Activated T-helper 1 cell treated with anti-CD3 and anti-CD28 coated beads, Interleukin-2, amount 50 U/mL, for 16 hours (primary cell): ENCODE data around the gene STARD6.
A peak's percentile ranks its signal among the peaks of the same experiment; 100 is the strongest.
"Not testable (repeated sequence)": the region's sequence is repeated elsewhere in the genome, so short reads cannot be mapped to it uniquely, and the experiment has no call there.

Experiments
- DNase-seq, 2 donors: peaks; one replicate each; pipeline ENCODE4 v3.0.0-alpha.2; 2020; ENCODE audit warnings: low read depth in 1 of 2, low spot score in 1 of 2

The STARD6 gene

GRCh38 chr18:54351186-54351585 is 6.5 kb downstream of the STARD6 start:
- no peak for DNase-seq

DNA sequence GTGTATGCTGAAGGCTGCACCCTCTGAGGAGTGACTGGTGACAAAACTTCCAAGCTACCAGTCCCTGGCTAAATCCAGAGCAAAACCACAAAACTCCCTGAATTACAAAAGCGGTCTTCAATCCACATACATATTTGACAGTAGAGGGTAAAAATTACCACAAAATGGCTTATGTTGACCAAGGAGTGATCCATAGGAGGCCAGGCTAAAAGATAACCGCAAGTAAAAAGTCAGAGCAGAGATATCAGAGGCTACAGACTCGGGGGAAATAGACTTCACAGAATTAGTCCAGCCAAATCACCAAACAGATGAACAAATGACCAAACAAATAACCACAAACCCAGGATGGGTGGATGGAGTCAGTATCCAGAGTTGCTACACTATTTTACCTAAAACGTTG is 19.4 kb downstream of the STARD6 start:
- no peak for DNase-seq

DNA sequence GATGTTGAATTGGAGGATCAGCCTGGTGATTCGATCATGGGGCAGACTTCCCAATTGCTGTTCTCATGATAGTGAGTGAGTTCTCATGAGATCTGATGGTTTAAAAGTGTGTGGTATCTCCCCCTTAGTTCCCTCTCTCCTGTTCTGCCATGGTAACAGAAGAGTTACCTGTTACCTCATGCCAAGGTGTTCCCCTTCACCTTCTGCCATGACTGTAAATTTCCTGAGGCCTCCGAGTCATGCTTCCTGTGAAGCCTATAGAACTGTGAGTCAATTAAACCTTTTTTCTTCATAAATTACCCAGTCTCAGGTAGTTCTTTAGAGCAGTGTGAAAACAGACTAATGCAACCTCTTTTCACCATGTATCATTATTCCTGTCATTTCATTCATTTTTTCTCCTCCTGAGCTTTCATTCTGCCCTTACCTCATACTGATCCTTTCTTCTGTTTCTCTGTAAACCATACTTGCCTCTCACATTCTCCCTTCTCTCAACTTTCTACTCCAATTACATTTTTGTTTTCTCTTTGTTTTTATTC is 22.0 kb downstream of the STARD6 start:
- no peak for DNase-seq

DNA sequence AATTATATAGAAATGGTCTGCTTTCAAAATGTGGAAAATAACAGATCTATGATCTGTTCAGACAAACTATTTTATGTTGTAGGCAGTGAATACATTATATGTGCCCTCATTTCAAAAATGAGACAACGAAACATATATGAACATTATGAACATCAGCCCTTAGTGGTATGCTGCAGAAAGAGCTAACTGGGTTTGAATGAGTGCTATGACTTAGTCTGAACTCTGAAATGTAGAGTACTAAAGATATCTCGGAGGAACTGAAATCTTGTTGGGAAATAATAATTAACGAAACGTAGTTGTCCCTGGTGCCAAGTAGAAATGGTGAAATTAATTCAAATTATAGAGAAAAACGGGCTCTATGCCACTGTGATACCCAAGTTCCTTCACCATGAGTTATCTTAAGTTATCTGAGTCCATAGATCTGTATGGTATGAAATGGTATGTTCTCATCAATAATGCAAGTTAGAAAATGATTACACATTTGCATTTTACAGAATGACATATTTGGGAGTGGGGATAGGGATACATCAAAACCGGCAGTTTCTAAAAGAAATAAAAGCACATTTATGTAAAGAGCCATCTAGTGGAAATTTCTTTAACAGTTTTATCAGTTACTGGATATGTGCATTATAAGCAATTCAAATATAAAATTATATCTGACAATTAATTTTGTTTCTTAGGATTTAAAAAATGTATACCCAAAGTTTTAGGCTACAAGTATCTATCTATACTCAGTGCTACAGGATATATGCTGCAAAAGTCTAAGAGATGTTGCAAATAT is 26.7 kb downstream of the STARD6 start:
- no peak for DNase-seq

DNA sequence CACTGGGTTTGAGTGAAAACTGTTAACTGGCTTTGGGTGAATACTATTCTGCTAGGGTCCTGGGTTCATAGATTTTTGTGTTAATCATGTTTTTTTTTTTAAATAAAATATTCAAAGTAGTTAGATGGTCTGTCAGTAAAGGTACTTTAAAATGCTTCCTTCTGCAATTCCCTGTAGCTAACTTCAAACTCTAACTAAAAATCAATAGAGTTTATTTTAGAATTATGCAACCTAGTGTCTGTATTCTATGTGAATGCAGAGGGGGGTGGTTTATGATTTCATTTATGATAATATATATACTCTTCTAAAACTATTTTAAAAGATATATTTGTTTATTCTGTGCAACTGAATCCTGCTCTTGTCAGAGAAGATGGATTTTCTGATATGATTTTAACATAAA is 27.9 kb downstream of the STARD6 start:
- DNase-seq: no peak

DNA sequence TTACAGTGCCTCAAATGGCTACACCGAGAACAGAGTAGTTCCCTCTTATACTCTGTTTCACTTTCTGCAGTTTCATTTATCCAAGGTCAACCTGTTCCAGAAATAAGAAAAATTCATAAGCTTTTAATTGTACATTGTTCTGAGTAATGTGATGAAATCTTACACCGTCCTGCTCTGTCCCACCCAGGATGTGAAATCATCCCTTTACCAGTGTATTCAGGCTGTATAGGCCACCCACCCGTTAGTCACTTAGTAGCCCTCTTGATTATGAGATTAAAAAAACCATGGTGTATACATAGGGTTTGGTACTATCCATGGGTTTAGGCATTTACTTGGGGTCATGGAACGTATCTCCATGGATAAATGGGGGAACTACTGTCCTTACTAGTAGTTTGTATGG is 29.8 kb downstream of the STARD6 start:
- no peak for DNase-seq

GRCh38 chr18:54323970-54324369 is 33.7 kb downstream of the STARD6 start:
- DNase-seq: no peak

DNA sequence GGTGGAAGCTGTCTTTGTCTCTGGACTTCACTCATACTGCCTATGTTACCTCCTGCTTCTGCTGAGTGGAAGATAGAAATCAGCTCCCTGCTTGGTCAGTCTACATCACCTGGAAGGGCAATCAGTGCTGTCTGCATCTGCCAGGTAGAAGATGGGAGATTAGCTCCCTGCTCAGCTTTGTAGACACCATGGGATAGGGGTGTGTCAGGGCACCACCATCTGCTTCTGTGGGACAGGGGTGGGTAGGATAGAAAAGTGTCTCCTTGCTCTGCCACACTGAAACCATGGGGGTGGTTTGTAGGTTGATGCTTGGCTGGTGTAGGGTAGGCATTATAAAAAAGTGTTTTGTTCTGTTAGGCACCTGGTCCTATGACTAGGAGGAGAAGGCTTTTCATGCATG is 34.1 kb downstream of the STARD6 start:
- no peak for DNase-seq

GRCh38 chr18:54316071-54316820 is 41.4 kb downstream of the STARD6 start:
- no peak for DNase-seq

GRCh38 chr18:54309564-54309963 is 48.1 kb downstream of the STARD6 start:
- DNase-seq: not testable (repeated sequence)

- DNase-seq: no peak
Measured at GRCh38 chr18:54303408-54303807, 54.2 kb downstream of the STARD6 start.

GRCh38 chr18:54298991-54299390 is 58.7 kb downstream of the STARD6 start:
- not testable (repeated sequence) for DNase-seq

- DNase-seq: no peak
Measured at GRCh38 chr18:54296062-54296461, 61.6 kb downstream of the STARD6 start.

DNA sequence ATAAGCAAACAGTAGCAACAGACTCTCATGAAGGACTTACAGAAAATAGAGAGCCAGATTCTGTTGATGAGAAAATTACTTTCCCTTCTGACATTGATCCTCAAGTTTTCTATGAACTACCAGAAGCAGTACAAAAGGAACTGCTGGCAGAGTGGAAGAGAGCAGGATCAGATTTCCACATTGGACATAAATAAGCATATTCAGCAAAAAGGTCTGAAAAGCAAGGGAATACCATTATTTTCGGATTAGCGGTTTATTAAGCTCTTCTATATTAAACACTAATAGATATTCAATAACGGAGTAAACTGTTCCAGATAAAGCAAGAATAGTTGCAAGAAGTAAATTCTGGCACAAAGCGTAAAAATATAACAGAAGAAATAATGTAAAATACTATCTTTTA is 63.4 kb downstream of the STARD6 start:
- no peak for DNase-seq

GRCh38 chr18:54284981-54285785 is 72.5 kb downstream of the STARD6 start:
- DNase-seq: peak in 1 of 2 donors; percentile 42

DNA sequence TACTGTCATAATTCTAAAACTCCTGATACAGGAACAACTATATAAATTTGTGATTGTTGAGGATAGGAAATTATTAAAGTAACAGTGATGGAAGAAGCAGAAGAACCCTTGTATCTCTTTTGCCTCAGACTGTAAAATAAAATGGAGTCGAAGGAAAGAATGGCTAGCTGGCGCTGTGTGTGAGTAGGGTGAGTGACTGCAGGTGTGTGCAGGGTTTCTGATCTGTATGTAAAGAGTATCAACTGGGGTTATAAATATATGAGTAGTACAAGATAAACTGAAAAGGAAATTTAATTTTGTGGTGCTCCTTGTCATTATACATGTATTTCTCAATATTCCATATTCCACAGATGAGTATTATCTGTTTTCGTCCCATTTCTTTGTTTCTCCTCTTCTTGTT is 73.1 kb downstream of the STARD6 start:
- no peak for DNase-seq

DNA sequence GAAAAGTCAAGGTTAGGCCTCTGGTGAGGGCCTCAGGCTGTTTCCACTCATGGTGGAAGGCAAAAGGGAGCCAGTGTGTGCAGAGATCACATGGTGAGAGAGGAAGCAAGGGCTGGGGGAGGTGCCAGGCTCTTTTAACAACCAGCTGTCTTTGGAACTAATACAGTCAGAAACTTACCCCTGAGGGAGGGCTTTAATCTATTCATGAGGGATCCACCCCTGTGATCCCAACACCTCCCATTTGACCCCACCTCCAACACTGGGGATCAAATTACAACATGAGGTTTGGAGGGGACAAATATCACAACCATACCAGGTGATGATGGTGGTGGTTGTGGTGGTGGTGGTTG is 77.5 kb downstream of the STARD6 start:
- no peak for DNase-seq

DNA sequence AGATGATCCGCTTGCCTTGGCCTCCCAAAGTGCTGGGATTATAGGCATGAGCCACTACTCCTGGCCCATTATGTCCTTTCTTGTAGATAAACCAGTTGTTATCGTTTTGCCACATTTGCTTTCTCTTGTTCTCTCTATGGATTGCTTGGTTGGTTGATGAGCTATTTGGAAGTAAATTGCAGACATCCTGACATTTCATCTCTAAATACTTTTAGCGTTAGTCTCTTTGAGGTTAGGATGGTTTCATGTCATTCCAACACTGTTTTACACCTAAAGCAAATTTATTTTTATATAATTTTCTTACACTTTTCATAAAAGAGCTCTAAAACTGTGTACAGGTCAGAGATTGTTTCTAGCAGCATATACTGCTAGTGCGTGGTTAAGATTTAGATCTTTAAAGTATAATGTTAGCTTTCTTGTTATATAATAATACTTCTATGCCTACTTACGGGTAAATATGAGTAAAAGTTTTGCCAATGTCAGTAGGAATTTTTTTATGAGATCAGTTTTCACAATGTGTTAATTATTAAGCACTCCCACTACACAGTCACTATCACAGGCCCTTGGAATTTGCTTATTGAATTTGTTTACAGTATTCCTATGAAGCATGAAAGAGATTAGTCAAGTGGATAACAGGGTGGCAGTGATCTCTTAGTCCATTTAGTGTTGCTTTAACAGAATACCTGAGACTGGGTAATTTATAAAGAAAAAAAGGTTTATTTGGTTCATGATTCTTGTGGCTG is 78.0 kb downstream of the STARD6 start:
- no peak for DNase-seq

DNA sequence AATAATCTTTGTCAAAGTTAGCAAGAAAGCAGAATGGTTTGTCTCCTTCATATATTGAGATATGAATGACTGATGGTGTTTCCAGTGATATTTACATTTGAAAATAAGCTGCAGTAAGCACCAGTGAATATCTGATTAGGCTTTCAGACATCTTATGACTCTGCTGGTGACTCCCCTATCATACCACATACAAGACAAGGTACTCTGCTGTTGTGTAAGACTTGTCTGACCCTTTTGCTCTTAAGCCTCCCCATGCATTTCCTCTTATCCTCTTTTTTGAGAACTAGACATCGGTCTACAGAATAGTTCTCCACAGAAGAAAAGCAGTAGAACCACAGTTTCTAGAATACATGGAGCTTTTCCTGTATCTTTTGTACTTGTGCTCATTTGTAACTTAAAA is 79.0 kb downstream of the STARD6 start:
- no peak for DNase-seq

DNA sequence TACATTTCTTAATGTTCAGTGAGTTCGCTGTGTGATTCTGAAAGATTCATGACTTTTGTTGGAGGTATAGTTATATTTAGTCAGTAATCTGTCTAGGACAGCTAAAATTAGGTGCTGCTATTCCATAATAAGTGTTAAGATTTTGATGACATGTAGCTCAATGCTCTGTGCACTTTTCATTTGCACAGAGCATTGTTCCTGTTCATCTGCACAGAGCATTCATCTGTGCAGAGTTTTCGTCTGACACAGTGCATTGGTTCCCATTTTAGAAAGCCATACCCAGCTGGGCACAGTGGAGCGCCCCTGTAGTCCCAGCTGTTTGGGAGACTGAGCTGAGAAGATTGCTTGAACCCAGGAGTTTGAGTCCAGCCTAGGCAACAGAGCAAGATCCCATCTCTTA is 79.8 kb downstream of the STARD6 start:
- DNase-seq: no peak
